Neural crest cell (in vitro differentiated cells): Measurements from ENCODE around the gene MECR. TPM values are rescaled to one million over a fixed set of nuclear protein-coding genes. Genes with fewer than 3 reads are reported as not detected.
"Not testable (repeated sequence)": the region's sequence is repeated elsewhere in the genome, so short reads cannot be mapped to it uniquely, and the experiment has no call there.

Source experiments
- DNase-seq: peaks from one replicate; pipeline ENCODE4 v3.0.0; 2021; ENCODE audit warnings: low read depth, mixed read lengths, low spot score
- H3K27ac Mint-ChIP-seq: one replicate; pipeline ENCODE4 v1.8.0; 2021; ENCODE audit warnings: mild to moderate bottlenecking, mixed read lengths; ENCODE audit not compliant: unreplicated experiment
- H3K27me3 Mint-ChIP-seq: 2 replicates; pipeline ENCODE4 v1.8.0; 2021; ENCODE audit warnings: low read depth, mild to moderate bottlenecking, mixed read lengths
- H3K36me3 Mint-ChIP-seq: 2 replicates; pipeline ENCODE4 v1.8.0; 2021; ENCODE audit warnings: low read depth, mild to moderate bottlenecking, mixed read lengths
- H3K4me1 Mint-ChIP-seq: 2 replicates; pipeline ENCODE4 v1.8.0; 2021; ENCODE audit warnings: mixed read lengths
- H3K4me3 Mint-ChIP-seq: one replicate; pipeline ENCODE4 v1.8.0; 2021; ENCODE audit warnings: mild to moderate bottlenecking, mixed read lengths
- H3K9me3 Mint-ChIP-seq: 2 replicates; pipeline ENCODE4 v1.8.0; 2021; ENCODE audit warnings: mixed read lengths
- total RNA-seq: library from RNA; stranded (reverse); gene quantifications from 2 replicates; pipeline ENCODE4 v1.2.1, GENCODE V29; 2021
- TF ChIP-seq, protein P1 (sequence below): fragments of 200-600 bp; sonication (generic); conservative IDR thresholded peaks from 2 replicates; pipeline ENCODE4 v1.5.0; 2021; ENCODE audit warnings: antibody characterized with exemption, mild to moderate bottlenecking

The MECR gene
- total RNA-seq, 1 donor from 2014 or later = 24.6 TPM

GRCh38 chr1:29237852-29238619, 7.3 kb upstream of the MECR start:
- peak; percentile 36 for DNase-seq
- Mint-ChIP-seq H3K9me3 (no peaks in the 10 kb centered on the region), H3K27ac (no peak overlapping the region), H3K36me3 (no peaks in the 10 kb centered on the region), H3K27me3 (peaks cover 72% of the 10 kb centered on the region), H3K4me3 (peak overlapping the region; percentile 84), H3K4me1 (peaks cover 21% of the 10 kb centered on the region)
- TF ChIP-seq, protein P1, sequence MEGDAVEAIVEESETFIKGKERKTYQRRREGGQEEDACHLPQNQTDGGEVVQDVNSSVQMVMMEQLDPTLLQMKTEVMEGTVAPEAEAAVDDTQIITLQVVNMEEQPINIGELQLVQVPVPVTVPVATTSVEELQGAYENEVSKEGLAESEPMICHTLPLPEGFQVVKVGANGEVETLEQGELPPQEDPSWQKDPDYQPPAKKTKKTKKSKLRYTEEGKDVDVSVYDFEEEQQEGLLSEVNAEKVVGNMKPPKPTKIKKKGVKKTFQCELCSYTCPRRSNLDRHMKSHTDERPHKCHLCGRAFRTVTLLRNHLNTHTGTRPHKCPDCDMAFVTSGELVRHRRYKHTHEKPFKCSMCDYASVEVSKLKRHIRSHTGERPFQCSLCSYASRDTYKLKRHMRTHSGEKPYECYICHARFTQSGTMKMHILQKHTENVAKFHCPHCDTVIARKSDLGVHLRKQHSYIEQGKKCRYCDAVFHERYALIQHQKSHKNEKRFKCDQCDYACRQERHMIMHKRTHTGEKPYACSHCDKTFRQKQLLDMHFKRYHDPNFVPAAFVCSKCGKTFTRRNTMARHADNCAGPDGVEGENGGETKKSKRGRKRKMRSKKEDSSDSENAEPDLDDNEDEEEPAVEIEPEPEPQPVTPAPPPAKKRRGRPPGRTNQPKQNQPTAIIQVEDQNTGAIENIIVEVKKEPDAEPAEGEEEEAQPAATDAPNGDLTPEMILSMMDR = no peak

GRCh38 chr1:29237129-29237821, 6.5 kb upstream of the MECR start:
- peak overlapping the region; percentile 84 for H3K4me3 Mint-ChIP-seq
- peak; percentile 26 for DNase-seq
- peak overlapping the region; percentile 63 for H3K27ac Mint-ChIP-seq
- TF ChIP-seq, protein P1 = no peak
- no peaks in the 10 kb centered on the region for H3K9me3 Mint-ChIP-seq
- peaks cover 80% of the 10 kb centered on the region for H3K27me3 Mint-ChIP-seq
- peaks cover 21% of the 10 kb centered on the region for H3K4me1 Mint-ChIP-seq
- H3K36me3 Mint-ChIP-seq = no peaks in the 10 kb centered on the region

DNA sequence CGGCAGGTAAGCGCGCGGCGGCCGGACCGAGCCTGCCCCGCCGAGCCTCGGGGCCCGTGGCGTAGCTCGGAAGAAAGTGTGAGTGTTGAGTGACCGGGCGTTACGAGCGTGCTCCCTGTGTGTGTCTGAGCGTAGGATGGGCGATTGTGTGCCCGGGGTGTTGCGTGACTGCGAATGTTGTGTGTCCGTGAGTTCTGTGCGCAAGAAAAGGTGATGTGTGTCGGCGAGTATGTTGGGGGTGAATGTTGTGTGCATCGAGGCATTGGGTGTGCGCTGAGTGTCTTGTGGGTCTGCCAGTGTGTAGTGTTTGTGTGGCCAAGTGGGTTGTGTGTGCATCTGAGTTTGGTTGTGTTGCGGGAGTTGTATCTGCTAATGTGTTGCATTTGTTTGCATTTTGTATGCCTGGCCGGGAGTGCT, 6.0 kb upstream of the MECR start:
- H3K9me3 Mint-ChIP-seq = no peaks in the 10 kb centered on the region
- no peak for DNase-seq
- peaks cover 21% of the 10 kb centered on the region for H3K4me1 Mint-ChIP-seq
- H3K4me3 Mint-ChIP-seq = peak overlapping the region; percentile 84
- no peaks in the 10 kb centered on the region for H3K36me3 Mint-ChIP-seq
- no peak overlapping the region for H3K27ac Mint-ChIP-seq
- H3K27me3 Mint-ChIP-seq = peaks cover 82% of the 10 kb centered on the region
- TF ChIP-seq, protein P1 = no peak

DNA sequence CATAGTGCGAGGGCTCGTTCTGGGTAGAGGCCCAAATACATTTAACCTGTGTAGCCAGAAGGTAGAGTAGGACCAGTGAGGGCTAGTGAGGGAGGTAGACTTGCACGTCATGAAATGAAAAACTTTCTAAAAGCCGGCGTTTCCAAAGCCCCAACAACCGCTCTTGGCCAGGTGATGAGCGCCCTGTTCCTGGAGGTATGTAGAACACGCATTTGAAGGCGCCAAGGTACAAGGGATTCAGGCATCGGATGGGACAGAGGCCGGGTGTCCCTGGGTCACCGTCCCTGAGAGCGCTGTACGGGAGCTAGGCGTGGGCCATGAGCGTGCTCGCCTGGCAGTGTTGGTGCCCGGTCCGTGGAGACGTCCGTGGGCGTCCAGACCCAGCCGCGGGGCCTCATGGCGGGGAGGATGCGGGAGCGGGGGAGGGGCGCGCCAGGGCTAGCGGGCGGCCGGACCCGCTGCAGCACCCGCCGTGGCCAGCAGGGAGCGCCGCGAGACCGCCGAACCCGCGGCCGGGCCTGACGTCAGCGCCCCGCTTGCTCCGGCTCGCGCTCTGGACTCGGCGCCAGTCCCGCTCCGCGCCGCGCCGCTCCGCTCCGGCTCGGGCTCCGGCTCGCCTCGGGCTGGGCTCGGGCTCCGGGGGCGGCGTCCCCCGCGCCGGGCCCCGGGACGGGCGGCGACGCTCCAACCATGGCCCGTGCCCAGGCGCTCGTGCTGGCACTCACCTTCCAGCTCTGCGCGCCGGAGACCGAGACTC, 5.4 kb upstream of the MECR start, which contains the start of gene PTPRU:
Gene PTPRU (plus strand): TSS at position 568 of the 757 bp plus-strand sequence. CDS start 123 bp downstream, at position 691.
- DNase-seq = peak; percentile 93
- TF ChIP-seq, protein P1 = peak; percentile 83
- H3K4me1 Mint-ChIP-seq = peaks cover 25% of the 10 kb centered on the region
- H3K4me3 Mint-ChIP-seq = peak within 1 kb of the TSS; percentile 84
- H3K36me3 Mint-ChIP-seq = no peaks in the 10 kb centered on the region
- no peaks in the 10 kb centered on the region for H3K9me3 Mint-ChIP-seq
- H3K27ac Mint-ChIP-seq = peak within 1 kb of the TSS; percentile 63
- H3K27me3 Mint-ChIP-seq = peaks cover 80% of the 10 kb centered on the region

DNA sequence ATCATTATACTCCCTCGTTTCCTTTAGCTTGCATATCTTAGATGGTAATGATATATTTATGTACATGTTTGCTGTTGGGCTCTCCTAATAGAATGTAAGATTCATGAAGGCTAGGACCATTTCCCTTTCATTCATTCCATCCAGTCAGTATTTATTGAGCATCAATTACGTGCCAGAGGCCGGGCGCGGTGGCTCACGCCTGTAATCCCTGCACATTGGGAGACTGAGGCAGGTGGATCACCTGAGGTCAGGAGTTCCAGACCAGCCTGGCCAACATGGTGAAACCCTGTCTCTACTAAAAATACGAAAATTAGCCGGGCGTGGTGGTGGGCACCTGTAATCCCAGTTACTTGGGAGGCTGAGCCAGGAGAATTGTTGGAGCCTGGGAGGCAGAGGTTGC, 4.1 kb upstream of the MECR start:
- H3K27ac Mint-ChIP-seq, H3K9me3 Mint-ChIP-seq, H3K36me3 Mint-ChIP-seq, DNase-seq: not testable (repeated sequence)
- Mint-ChIP-seq H3K27me3 (peaks cover 74% of the 10 kb centered on the region), H3K4me1 (peaks cover 38% of the 10 kb centered on the region), H3K4me3 (peak overlapping the region; percentile 70)
